AG10803 (cell line): ENCODE data around the gene TBXAS1.

Experiments used
- DNase-seq: peaks from one replicate; pipeline ENCODE4 v3.0.0; 2010; ENCODE audit warnings: low read depth
- H3K4me3 ChIP-seq: 2 replicates; pipeline ENCODE4 v1.5.1; 2011; ENCODE audit warnings: mild to moderate bottlenecking, low read length, control low read depth
- TF ChIP-seq, protein P1 (sequence below): conservative IDR thresholded peaks from 2 replicates; pipeline ENCODE4 v1.5.1; 2011; ENCODE audit warnings: mild to moderate bottlenecking, low read length, control low read depth, inconsistent platforms

TBXAS1 gene

GRCh38 chr7:140017543-140017942 is 188.5 kb downstream of the TBXAS1 start:
- DNase-seq: no peak
- H3K4me3 ChIP-seq: no peak overlapping the region
- TF ChIP-seq, protein P1, sequence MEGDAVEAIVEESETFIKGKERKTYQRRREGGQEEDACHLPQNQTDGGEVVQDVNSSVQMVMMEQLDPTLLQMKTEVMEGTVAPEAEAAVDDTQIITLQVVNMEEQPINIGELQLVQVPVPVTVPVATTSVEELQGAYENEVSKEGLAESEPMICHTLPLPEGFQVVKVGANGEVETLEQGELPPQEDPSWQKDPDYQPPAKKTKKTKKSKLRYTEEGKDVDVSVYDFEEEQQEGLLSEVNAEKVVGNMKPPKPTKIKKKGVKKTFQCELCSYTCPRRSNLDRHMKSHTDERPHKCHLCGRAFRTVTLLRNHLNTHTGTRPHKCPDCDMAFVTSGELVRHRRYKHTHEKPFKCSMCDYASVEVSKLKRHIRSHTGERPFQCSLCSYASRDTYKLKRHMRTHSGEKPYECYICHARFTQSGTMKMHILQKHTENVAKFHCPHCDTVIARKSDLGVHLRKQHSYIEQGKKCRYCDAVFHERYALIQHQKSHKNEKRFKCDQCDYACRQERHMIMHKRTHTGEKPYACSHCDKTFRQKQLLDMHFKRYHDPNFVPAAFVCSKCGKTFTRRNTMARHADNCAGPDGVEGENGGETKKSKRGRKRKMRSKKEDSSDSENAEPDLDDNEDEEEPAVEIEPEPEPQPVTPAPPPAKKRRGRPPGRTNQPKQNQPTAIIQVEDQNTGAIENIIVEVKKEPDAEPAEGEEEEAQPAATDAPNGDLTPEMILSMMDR: no peak

- TF ChIP-seq, protein P1: no peak
- no peak overlapping the region for H3K4me3 ChIP-seq
- no peak for DNase-seq
Observed at GRCh38 chr7:140018125-140019043, 189.3 kb downstream of the TBXAS1 start.

DNA sequence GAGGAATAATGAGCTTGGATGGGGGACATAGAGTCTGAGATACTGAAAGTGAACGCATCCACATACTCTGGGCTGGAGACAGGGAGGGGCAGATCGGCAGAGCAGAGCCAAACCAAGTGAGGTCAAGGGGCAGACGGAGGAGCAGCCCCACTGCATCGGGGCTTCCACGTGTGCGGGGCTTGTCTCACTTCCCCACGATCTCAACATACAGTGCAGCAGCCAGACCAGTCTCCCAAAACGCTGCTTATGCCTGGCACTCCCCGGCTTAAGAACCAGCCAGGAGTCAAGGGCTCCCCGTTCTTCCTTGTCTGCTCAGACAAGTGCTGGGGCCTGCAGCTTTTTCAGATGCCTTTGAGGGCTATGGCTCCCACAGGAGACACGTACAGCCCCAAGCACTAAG is 190.1 kb downstream of the TBXAS1 start:
- DNase-seq: no peak
- H3K4me3 ChIP-seq: no peak overlapping the region
- TF ChIP-seq, protein P1: no peak

DNA sequence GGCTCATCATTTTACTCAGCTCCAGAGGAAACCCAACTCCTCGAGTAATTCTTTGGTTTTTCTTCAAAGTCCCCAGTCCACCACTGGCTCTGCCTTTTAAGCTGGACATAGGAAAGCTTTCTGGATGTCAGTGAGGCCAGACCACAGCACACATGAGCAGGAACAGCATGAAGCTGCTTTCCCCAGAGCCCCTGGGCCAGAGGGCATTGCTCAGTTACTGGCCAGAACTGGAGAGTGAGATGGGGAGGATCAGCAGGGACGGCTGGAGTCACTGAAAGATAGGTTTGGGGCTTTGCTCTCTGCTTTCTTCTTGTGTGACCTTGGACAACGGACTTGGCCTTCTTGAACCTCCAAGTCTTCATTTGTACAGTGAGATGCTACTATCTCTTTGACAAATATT is 190.5 kb downstream of the TBXAS1 start:
- H3K4me3 ChIP-seq: no peak overlapping the region
- TF ChIP-seq, protein P1: no peak
- no peak for DNase-seq

DNA sequence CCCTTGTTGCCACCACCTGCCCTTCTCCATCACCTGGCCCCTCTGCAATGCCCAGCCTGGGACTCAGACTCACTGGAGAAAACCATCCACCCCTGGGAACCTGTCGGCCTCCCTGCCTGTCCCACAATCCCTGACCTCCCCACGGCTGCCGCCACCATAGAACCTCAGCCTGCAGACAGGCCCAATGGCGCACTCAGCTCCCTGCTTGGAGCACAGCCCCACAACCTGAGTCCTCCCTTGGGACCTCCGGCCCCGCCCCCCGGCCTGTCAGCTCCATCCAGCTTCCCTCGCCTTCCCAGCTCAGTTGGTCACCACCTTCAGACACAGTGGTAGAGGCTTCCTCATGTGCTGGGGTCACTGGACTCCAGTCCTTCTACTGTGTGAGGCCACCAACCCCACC is 192.5 kb downstream of the TBXAS1 start:
- DNase-seq: no peak
- TF ChIP-seq, protein P1: no peak
- no peak overlapping the region for H3K4me3 ChIP-seq

- no peak for DNase-seq
- TF ChIP-seq, protein P1: no peak
- no peak overlapping the region for H3K4me3 ChIP-seq
Observed at GRCh38 chr7:140022582-140023211, 193.6 kb downstream of the TBXAS1 start.

DNA sequence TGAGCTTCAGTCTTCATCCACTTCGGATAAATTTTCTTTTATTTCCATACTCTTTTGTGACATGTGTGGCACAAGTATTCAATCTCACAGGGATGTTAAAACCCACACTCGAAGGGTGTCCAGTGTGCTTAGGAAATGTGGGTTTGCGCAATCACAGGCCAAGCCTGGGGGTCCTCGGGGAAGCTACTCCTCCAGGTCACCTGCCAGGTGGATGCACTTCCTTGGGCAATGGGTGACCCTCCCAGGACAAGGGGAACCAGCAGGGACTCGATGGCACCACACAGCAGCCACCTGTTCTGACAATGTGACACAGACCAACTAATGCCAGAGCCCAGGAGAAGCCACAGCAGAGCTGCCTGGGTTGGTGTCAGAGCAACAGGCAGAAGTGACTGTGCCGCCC is 194.7 kb downstream of the TBXAS1 start:
- no peak for DNase-seq
- H3K4me3 ChIP-seq: no peak overlapping the region
- TF ChIP-seq, protein P1: no peak
